Lower leg skin (tissue), 4 donors: Measurements from ENCODE around the gene HIPK2. TPM values are rescaled to one million over a fixed set of nuclear protein-coding genes. Genes with fewer than 3 reads are reported as not detected.

Experiments used
- DNase-seq, 2 donors: peaks; one replicate each; pipeline ENCODE4 v3.0.0-alpha.2; 2019; ENCODE audit warnings: low spot score in 2 of 2
- H3K4me3 ChIP-seq: fragments of 200-600 bp; sonication (generic); 2 replicates; pipeline ENCODE4 v1.5.1; 2017; ENCODE audit warnings: mild to moderate bottlenecking, low read depth; ENCODE audit not compliant: poor library complexity, severe bottlenecking
- POLR2A ChIP-seq, 2 donors: fragments of 450-650 bp; IDR thresholded peaks; one replicate each; pipeline ENCODE4 v1.6.1; 2016 to 2017; ENCODE audit warnings: antibody characterized with exemption in 2 of 2, mild to moderate bottlenecking in 1 of 2, moderate library complexity in 1 of 2
- WGBS, 2 donors: methylation state at CpG; one replicate each; pipeline ENCODE4 v1.1.5; 2018; 5-methylcytosine and 5-hydroxymethylcytosine counted together
- intact Hi-C: fragments of 100-400 bp; cut with DNase I; formaldehyde crosslinking; loops from one replicate; pipeline ENCODE4 v1.15.0; 2023; ENCODE audit warnings: low total_unique reads
- total RNA-seq, 4 donors: library from RNA; depleted of rRNA; stranded (reverse); fragments of >200 nt; gene quantifications; one replicate each; pipeline ENCODE4 v1.1.0, GENCODE V29; 2016
- TF ChIP-seq, protein P1 (sequence below), 3 donors: fragments of 450-650 bp; IDR thresholded peaks; one replicate each; pipeline ENCODE4 v1.5.1; 2016; ENCODE audit warnings: antibody characterized with exemption in 3 of 3, mild to moderate bottlenecking in 3 of 3, moderate library complexity in 2 of 3

Gene HIPK2
- total RNA-seq, 4 donors from 2014 or later: 4.5 to 14.9 (median 10.4) TPM

DNA sequence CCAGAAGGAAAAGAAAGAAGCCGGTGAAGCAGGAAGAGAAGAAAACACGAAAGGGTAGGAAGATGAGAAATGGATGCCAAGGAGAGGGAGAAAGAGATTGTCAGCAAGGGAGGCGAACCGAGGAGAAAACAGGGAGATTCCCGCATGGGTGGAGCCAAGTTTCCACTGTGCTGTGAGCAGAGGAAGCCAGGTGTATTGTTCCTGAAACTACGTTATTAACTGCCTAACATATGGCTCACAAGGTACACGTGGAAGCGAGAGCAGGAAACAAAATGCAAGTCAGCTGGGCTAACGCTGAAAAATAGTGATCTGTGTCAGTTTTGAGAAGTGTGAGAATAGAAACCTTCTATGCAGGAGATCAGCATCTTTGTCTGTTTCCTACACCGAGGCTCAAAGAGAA lies 20.4 kb upstream of the HIPK2 start:
- intact Hi-C loops: no loop called here
- WGBS, 2 donors: 14 to 23% methylated on average over 10 of the region's 10 CpGs
- H3K4me3 ChIP-seq: no peak overlapping the region
- TF ChIP-seq, protein P1, sequence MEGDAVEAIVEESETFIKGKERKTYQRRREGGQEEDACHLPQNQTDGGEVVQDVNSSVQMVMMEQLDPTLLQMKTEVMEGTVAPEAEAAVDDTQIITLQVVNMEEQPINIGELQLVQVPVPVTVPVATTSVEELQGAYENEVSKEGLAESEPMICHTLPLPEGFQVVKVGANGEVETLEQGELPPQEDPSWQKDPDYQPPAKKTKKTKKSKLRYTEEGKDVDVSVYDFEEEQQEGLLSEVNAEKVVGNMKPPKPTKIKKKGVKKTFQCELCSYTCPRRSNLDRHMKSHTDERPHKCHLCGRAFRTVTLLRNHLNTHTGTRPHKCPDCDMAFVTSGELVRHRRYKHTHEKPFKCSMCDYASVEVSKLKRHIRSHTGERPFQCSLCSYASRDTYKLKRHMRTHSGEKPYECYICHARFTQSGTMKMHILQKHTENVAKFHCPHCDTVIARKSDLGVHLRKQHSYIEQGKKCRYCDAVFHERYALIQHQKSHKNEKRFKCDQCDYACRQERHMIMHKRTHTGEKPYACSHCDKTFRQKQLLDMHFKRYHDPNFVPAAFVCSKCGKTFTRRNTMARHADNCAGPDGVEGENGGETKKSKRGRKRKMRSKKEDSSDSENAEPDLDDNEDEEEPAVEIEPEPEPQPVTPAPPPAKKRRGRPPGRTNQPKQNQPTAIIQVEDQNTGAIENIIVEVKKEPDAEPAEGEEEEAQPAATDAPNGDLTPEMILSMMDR (IDR thresholded peaks at IDR 0.05): no peak
- no peak for TF ChIP-seq POLR2A (IDR thresholded peaks at IDR 0.05)
- no peak for DNase-seq

DNA sequence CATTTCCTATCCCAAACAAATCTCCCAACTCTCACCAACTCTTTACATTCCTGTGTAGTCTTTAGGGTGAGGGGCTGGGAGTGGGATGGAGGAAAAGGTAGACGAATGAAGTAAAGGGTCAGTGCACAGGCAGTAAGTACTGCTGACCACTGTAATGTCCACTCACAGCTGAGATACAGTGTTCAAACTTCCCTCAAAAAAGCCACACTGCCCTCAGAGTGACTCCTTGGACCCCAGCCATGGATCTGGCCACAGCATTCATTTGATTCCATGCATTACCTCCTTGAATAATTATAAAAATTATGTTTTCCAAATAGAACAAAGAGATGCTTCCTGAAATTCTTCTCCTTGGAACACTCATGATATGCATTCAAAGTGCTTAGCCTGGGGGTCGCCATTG lies 19.8 kb upstream of the HIPK2 start:
- H3K4me3 ChIP-seq: no peak overlapping the region
- DNase-seq: no peak
- 68 to 70% methylated on average over 2 of the region's 2 CpGs for whole genome bisulfite sequencing, 2 donors
- no peak for TF ChIP-seq POLR2A (IDR thresholded peaks at IDR 0.05)
- TF ChIP-seq, protein P1 (IDR thresholded peaks at IDR 0.05): no peak
- intact Hi-C loops: no loop called here

DNA sequence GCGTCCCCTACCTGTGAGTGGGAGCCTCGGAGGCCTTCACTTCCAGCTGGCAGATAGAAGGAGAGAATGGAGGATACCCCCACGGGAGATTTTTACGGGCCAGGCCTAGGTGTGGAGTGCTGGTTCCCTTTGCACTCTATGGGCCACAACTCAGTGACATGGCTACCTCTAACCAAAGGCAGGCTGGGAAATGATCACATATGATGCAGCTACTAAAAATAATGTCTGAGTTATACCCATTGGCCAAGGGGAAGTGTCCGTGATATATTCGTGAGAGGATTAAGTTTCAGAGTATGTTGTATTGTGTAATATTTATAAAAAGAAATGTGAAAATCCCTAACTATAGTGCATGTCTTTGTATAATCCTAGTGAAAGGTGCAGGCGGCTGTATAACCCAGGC lies 13.5 kb upstream of the HIPK2 start:
- no peak for DNase-seq
- TF ChIP-seq, protein P1 (IDR thresholded peaks at IDR 0.05): no peak
- TF ChIP-seq POLR2A (IDR thresholded peaks at IDR 0.05): no peak
- intact Hi-C loops: no loop called here
- no peak overlapping the region for H3K4me3 ChIP-seq
- 90 to 94% methylated on average over 7 of the region's 7 CpGs for WGBS, 2 donors

DNA sequence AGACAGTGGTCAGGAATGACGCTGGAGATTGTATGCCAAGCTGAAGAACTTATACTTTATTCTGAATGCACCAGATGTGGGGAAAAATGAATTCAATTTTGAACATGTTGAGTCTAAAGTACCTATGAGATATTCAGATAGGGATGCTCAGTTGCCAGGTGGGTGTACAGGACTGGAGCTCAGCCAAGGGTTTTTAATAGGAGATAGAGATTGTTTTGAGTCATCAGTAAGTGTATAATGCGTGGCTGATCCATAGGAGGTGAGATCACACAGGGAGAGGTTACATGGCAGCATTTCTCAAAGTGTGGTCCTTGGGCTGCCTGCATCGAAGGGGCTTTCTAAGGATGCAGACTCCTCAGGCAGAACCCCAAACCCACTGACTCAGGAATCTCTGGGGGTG lies 6.8 kb upstream of the HIPK2 start:
- WGBS, 2 donors: 55 to 60% methylated on average over 3 of the region's 3 CpGs
- intact Hi-C loops: no loop called here

DNA sequence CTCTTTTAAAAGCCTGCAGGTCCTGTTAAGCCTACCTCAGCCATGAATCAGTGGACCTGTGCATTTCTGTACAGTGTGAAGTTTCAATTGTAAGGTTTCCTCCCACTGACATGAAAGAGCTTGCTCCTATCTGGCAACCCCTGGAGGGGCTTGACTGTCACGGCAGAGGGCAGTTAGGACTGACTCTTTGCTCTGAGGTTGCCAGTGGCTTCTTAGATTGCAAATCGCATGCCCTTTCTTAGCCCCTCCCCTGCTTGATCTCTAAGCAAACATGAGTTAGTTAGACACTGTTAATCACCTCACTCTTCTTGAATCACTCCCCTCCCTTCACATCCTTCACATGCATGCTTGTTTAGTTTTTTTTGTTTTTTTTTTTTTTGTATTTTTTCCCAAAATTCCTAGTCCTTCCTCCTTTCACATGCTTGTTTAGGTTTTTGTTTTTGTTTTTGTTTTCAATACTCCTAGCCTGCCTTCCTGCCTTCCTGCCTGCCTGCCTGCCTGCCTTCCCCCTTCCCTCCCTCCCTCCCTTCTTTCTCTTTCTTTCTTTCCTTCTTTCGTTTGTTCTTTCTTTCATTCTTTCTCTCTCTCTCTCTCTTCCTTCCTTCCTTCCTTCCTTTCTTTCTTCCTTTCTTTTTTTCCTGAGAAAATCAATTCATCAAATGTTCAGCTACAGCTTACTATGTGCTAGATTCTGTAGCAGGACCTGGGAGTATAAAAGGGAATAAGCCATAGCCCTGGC lies 6.0 kb upstream of the HIPK2 start:
- 28 to 29% methylated on average over 3 of the region's 3 CpGs for WGBS, 2 donors
- TF ChIP-seq, protein P1 (IDR thresholded peaks at IDR 0.05): no peak
- no peak for TF ChIP-seq POLR2A (IDR thresholded peaks at IDR 0.05)
- intact Hi-C loops: no loop called here

More for the DNA sequence above, 6.8 kb upstream of the HIPK2 start:
- DNase-seq: no peak
- no peak overlapping the region for H3K4me3 ChIP-seq
- TF ChIP-seq POLR2A (IDR thresholded peaks at IDR 0.05): no peak
- TF ChIP-seq, protein P1 (IDR thresholded peaks at IDR 0.05): no peak

DNA sequence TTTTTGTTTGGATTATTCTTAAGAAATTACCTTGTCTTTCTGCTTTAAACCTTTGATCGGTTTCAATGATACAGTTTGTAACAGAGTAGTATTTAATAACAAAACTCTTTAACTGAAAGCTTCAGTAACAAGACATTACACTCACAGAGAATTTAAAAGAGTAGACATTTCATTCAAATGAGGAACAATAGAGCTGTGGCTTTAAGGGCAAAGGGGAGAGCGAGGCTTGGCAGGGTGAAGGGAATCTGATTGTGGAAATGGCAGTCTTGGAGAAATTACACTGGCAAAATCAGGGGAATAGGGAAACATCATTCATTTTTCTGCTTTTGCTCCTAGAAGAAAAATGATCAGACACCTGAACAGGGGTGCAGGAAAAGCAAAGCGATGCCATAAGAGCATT lies 5.1 kb upstream of the HIPK2 start:
- intact Hi-C loops: no loop called here
- TF ChIP-seq, protein P1 (IDR thresholded peaks at IDR 0.05): no peak
- no peak for TF ChIP-seq POLR2A (IDR thresholded peaks at IDR 0.05)
- H3K4me3 ChIP-seq: no peak overlapping the region
- 86 to 94% methylated on average over 3 of the region's 3 CpGs for WGBS, 2 donors
- no peak for DNase-seq

More for the DNA sequence above, 6.0 kb upstream of the HIPK2 start:
- DNase-seq: no peak
- H3K4me3 ChIP-seq: no peak overlapping the region
